ENCODE data around the gene BNIPL.

The BNIPL gene, protein sequence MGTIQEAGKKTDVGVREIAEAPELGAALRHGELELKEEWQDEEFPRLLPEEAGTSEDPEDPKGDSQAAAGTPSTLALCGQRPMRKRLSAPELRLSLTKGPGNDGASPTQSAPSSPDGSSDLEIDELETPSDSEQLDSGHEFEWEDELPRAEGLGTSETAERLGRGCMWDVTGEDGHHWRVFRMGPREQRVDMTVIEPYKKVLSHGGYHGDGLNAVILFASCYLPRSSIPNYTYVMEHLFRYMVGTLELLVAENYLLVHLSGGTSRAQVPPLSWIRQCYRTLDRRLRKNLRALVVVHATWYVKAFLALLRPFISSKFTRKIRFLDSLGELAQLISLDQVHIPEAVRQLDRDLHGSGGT

DNA sequence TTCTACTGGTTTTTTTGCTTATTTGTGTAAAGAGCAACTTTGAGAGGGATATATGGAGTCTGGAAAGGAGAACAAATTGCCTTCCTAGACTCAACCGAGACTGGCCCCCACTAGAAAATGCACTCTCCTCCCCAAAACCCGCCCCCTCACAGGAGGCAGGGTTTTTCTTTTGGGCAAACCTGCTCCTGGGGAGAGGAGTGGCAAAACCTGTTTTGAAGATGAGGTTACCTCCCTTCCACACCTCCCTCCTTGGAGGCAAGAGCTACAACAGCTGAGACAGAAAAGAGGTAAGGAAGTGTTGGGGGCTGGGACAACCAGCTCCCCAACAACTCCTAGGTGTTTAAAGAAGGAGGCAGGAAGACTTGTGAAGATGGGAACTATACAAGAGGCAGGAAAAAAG, at the start of gene BNIPL:
TSS of gene BNIPL (plus strand) at position 231 of the 400 bp plus-strand sequence. CDS start at position 371, 140 bp downstream.
- DNase-seq: no peak

DNA sequence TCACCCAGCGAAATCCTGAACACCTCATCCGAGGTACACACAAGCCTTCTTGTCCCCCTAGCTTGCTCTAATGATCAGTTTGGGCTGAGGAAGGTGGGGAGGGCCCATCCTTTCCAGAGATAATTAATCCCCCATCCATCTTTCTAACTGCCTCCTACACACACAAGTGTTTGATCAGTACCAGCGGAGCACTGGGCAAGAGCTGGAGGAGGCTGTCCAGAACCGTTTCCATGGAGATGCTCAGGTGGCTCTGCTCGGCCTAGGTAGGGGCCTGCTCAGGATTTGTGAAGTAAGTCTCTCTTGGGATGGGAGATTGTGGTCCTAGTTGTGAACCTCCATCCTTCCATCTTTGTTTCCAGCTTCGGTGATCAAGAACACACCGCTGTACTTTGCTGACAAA, 48.5 kb upstream of the BNIPL start:
- peak; percentile 70 for DNase-seq

DNA sequence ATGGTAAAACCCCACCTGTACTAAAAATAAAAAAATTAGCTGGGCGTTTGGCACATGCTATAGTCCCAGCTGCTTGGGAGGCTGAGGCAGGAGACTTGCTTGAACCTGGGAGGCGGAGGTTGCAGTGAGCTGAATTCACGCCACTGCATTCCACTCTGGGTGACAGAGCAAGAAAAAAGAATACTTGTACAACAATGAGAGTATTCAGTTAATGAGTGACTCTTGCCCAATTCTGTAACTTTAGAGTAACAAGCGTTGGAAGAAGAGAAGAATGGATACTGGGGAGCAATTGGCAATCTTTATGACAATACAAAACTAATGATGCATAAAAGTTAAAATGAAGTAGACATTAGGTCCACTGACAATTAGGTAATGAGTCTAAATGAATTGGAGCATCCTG, 43.8 kb upstream of the BNIPL start:
- no peak for DNase-seq

DNA sequence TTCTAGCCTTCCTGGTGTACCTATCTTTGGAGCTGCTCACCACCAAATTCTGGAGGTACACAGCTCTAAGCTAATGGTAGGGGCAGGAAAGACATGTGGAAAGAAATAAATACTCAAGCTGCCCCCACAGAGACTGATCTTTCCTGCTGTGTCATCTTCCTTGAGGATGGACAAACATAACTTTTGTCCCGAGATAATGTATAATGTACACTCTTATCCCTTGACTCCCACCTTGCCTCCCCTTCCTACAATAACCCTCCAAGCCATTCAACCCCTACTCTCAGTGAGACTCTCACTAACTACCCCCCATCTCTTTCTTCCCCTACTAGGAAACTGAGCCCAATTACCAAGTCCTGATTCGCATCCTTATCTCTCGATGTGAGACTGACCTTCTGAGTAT, 42.1 kb upstream of the BNIPL start:
- DNase-seq: no peak

DNA sequence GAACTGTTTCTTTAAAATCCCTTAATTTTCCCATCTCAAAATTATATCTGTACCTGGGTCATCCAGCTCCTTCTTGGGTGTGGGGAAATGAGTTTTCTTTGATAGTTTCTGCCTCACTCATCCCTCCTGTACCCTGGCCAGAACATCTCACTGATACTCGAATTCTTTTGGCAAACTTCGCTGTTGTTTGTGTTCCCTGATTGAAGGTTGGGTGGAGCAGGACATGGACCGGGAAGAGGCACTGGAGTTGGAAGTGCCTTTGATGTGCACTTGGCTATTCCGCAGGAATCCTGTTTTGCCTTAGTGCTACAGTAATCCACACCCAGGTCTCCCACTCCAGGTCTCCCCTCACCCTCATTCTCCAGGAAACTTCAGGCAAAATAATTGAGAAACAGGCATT, 40.9 kb upstream of the BNIPL start:
- no peak for DNase-seq

DNA sequence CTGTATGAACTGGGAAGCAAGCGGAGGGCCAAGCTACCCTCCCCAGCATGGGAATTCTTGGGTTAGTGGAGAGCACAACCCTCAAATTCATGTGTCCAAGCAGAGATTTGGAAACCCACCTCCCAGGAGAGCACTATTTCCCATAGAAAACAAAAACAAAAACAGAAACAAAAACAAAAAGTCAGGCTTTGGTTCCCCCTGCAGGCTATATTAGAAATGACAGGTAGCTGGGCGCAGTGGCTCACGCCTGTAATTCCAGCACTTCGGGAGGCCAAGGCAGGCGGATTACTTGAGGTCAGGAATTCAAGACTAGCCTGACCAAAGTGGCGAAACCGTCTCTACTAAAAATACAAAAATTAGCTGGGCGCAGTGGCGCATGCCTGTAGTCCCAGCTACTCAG, 40.5 kb upstream of the BNIPL start:
- DNase-seq: peak; percentile 45

DNA sequence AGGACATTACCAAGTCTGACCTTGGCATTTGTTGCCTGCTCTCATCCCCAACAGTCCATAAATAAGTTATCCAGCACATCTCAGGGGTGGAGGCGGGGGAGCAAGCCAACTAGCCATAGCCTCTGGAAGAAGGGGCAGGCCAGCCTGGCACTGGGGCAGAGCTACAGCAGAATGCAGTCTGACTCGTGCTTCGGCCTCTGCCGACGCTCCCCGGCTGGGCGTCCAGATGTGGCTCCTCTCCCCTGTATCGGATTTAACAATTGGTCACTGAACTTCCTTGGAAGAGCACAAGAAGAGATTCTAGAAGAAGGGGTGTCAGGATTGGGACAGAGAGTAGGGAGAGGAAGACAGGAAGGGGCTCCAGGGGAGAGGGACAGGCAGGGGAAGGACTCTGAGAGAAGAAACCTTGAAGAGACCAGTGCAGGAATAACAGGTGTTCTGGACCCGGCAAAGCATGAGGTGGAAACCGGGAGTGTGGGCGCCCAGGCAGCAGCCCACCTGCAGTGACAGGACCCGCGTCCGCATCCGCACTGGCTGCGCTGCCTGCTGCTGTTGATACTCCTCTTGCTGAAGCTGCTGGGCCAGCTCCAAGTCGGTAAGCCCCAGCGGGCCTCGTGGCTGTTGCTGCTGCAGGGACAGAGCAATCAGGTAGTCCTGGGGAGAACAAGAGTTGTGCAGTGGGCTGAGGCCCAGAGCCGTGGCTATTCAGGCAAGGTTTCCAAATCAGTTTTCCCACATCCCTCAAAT, 39.1 kb upstream of the BNIPL start:
- no peak for DNase-seq

DNA sequence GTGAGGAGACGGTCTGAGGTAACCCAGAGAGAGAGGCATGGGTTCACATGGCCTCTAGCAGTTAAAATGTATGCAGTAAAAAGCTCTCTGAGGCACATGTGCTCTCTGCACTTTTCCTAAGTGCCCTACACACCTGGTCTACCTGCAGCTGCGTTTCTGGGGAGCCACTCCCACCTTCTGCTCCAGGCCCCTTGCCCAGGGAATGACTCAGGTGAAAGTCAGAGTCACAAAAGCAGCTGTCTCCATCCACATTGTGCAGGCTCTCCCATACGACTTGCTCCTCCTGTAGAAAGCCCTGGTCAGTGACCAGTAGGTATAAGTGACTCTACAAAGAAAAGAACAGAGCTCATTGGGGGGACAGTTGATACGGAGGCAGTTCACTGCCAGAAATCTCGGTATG, 38.4 kb upstream of the BNIPL start:
- DNase-seq: peak; percentile 68

DNA sequence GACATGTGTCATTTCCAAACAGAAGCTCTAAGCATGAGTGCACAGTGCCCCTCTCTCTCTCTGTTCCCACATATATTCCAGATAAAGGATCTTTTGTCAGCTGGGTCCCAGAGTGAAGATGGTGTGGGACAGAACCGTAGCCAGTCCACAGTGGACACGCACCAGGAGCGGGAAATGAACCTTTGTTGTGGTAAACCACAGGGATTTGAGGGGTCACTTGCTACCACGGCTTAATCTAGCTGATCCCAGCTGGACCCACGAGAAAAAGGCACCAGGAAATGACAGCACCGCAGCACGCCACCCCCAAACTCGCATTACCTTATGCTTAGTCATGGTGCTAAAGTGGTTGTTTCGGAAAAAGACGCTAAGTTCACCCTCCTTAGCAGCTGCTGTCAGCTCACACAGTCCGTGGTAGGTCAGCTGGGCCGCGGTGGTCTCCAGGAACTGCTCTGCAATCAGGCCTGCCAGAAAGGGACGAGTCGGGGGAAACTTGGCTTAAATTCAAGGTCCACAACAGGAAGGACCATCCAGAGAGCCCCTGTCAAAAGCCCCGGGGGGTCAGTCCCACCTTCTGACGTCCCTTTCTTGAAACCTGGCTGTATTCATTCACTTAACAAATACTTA, 37.2 kb upstream of the BNIPL start:
- DNase-seq: no peak

DNA sequence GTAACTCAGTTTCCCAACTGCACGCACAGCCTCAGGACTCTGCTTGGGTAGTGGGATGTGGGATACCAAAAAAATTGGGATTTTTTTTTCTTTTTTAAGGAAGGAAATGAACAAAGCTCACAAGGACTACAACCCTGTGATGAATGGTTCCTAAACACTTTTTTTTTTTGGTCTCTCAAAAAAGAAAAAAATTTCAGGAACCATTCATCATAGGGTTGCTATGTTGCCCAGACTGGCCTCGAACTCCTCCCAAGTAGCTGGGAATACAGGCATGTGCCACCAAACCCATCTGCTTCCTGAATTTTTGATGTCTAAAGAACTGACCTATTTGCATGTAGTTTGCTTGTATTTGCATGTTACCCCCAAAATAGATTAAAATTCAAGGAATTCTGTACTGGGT, 36.5 kb upstream of the BNIPL start:
- no peak for DNase-seq

DNA sequence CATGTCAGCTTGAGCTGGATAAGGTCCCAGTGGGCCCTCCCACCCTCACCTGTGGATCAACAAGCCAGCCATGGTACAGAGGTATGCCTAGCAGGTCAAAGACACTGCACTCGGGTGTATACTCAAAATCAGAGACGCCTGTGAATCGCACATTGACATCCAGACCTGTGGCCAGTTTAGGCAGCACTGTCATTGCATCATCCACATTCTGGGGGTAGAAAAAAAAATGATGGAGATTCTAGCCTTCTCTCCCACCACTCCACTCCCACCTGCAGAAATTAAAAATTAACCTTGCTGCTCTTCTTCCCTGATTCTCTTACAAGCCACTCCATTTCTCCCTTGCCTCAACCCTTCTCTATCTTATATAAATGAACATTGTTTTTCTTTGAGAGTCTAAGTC, 36.0 kb upstream of the BNIPL start:
- no peak for DNase-seq

DNA sequence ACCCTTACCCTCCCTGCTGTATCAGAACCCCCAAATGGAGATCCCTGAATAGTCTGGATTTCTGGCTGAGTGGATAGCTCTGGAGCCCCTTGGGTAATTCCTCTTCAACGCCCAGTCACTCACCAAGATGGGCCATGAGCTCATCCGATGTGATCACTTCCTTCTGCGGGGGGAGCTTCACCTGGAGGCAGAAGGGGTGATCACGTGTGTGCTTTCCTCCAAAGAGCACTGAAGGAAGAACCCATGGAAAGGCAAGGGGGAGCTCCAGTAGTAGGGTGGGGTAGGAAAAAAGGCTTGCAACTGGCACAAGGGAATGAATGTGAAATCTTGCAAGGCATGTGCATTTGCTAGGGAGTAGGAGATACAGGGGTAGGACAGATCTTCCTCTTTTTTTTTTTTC, 34.8 kb upstream of the BNIPL start:
- DNase-seq: no peak

DNA sequence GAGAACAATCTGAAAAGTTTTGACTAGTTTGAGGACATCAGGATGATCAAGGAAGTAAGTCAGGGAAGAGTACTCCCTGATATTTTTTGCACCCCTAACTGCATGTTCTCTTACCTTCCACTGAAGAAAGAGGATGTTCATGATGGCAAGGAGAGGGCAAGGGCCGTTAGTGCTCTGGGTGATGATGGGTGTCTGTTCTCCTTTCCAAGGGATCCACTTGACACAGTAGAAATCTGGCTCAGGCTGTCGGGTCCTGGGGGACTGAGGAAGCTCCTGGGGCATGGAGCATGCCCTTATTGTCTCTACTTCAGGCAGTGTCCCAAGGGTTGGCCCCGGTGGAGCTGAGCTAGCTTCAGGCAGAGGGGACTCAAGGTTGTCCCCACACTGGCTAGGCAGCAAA, 34.3 kb upstream of the BNIPL start:
- DNase-seq: no peak

DNA sequence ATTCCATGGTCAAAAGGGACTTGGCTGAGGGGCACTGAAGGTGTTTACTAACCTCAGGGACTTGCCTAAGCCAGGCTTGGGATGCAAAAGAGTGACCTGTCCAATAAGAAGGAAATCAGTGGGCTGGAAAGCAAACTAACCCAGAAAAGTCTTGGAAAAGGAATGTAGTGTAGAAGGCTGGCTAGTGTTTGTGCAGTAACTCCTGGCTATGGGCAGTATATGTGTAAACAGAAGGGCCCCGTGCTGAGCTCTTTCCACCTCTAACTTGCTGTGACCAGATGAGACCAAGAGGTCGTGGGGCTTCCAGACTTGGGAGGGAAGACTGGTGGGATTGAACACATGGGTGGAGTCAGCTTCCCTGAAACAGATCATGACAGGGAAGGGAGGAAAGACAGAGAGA, 33.8 kb upstream of the BNIPL start:
- no peak for DNase-seq

DNA sequence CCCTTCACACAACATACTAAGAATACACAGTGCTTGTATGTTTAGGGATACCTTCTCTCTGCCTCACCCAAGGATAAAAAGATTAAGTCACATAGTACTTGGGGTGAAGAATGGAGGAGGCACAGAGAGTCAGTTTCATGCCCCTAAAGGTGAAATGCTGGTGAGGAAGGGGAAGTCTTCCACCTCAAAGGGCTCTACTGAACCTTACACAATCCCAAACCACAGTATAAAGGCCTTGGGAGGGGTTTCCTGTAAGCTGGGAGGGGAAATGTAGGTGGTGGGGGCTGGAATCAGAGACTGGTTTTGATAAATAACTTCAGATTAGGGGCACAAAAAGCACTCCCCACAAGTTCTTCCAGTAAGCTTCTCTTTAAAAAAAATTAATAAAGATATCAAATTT, 33.2 kb upstream of the BNIPL start:
- DNase-seq: no peak

DNA sequence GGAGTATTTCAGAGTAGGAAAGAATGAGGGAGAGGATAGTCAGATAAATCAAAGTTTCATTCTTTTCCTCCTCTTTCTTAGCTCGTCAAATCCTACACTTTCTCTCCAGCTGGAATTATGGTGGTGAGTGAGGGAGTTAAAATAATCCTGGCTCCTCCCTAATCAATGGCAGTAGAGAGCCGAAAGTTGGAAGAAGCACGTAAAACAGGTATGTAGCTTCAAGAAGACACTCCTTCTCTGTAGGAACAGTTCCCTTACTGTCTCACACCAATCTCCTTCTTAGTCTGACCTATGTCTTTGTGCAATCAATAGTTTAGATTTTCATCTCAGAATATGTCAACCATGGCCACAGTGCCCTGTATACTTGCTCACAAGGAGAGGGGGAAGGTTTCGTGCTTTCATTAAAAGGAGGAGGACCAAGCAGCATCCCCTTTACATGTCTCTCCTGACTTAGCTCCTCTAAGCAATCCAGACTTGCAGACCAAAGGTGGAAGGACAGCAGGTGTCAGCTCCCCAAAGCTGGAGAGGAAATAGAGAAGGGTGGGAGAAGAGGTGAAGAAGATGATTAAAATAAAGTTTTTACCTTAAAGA, 30.6 kb upstream of the BNIPL start:
- peak; percentile 61 for DNase-seq

DNA sequence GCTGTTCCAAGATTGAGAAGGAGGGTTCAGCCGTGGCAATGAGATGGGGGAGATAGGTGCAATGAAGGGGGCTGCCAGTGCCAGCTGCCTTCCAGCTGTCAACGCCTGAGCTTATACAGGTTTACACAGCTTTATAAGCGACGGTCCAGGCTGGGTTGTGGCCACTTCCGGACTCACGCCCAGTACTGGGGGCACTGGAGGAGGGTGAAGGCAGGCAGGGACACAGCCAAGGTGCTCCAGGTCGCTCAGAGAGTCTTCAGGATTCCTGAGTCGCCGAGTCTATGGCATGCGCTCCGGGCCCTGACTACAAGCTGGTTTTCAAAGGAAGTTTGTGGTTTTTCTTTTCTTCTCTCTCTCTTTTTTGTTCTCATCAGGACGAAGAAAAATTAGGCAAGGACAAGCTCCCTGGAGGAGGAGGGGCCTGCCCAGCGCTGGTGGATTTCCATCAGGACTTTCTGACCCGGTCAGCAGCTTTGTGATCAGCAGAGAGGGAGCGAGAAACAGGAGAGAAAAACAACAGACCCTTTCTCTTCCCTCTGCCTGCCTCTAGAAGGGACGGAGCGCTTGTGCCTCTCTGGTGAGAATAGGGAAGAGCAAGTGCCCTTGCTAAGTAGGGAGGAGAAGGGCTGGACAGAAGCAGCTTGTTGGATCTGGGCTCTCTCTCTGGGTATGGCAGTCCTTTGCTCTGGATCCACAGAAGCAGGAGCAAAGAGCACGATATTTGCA, 29.9 kb upstream of the BNIPL start, which contains the start of gene MINDY1:
TSS of gene MINDY1 (minus strand) at position 576 of the 726 bp plus-strand sequence. CDS start 4,285 bp downstream, outside the sequence.
- DNase-seq: peak; percentile 94

DNA sequence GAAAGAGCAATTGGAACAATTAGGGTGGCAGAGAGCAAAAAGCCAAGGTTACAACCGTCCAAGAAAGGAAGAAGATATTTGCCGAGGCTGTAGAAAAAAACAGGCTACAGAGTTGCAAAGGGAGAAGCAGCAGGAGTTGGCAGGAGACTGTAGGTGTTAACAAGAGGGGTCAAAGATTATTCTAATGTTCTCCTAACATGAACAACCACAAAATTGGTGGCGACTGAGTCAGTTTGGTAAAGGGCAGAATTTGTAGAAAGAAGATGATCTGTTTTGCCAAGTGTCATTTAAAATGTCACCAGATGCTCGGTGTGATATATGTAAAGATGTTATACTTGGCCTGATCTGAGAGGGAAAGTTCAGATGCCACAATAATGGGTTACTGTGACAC, 28.5 kb upstream of the BNIPL start:
- no peak for DNase-seq

DNA sequence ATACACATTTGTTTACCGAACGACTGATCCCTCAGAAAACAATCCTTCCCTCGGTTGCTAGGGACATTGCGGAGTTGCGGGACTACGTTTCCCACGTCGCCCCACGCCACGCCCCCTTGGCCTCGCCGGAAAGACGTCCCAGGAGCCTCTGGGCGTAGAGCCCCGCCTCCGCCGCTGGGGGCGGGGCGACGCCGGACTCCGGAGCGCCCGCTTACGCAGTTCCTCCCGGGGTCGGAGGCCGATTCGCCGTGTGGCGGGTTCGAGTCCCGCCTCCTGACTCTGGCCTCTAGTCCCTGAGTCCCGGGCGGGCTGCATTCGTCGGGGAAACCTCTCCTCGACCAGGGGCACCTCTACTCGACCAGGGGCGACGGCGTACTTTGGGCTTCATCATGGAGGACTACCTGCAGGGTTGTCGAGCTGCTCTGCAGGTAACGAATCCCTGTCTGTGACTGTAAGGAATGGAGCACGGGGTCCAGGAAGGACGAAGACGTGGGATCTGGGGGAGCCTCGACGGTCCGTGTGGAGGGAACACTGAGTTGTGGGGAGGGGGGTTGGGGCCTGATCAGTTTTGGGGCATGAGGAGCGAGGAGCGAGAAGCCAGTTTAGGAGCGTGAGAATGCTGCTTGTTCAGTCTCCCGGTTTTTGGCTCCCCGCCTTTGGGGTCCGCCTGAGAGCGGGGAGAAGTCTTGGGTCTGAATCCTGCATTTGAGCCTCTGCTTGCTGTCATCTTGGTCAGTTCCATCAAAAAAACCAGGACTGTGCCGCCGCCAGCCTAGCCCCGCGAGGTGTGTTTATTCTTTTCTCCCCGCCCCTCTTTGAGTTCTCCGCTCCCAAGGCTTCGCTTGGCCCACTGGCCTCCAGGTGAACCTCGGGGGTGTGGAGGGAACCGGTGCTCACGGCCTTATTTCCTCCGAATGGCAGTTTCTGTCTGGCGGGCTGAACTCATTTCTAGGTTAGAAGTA, 27.9 kb upstream of the BNIPL start, which contains the start of gene PRUNE1:
TSS of gene PRUNE1 (plus strand) at position 206 of the 962 bp plus-strand sequence. CDS start at position 390, 184 bp downstream.
- DNase-seq: peak; percentile 99

DNA sequence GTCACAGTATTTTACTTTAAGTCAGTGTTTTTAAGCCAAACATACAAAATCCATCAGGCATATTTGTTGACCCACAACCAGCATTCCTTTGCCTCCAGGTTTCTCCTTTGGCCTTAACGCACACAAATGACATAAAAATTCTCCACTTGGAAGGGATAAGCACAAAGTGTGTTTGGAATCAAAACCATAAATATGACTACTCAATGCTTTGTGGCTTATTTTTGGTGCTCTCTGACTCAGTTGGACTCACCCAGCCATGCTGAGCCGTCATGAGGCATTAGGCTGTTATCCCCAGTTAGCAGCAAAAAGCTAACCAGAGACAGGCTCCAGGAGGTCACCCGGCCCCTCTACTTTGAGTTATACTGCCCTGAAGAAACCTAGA, 27.2 kb upstream of the BNIPL start:
- no peak for DNase-seq

DNA sequence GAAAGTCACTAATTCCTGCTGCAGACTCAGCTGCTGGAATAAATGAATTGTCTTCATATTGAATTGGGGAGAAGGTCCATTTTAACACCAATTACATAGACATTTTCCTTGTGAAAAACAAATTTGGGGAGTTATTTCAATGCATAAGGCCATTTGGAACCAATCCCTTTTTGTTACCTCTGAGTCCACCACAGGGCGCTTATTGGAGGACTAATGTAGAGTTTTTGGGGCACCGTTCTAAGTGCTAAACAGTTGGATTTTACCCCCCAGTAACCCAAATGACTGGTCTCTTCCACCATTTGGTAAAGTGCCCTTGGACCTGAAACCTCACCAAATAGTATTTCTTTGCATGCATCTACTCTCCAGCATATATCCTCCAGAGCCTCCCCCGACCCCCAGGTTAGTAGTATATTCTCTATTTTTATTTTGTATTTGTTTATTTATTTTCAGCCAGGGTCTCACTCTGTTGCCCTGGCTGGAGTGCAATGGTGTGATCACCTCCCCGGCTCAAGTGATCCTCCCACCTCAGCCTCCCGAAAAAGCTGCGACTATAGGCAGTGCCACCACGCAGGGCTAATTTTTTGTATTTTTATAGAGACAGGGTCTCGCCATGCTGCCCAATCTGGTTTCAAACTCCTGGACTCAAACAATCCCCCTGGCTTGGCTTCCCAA, 26.6 kb upstream of the BNIPL start:
- DNase-seq: no peak
